H7 (cell line): Measurements from ENCODE around the gene COL4A1. TPM values are rescaled to one million over a fixed set of nuclear protein-coding genes. Genes with fewer than 3 reads are reported as not detected.

ENCODE experiments used
- DNase-seq: peaks from one replicate; pipeline ENCODE4 v3.0.0; 2012
- H3K27me3 ChIP-seq: 2 replicates; pipeline ENCODE4 v1.6.0; 2011; ENCODE audit warnings: mild to moderate bottlenecking, low read length; ENCODE audit not compliant: control insufficient read depth, insufficient read depth
- H3K36me3 ChIP-seq: replicated peaks from 2 replicates; pipeline ENCODE4 v1.5.1; 2011; ENCODE audit warnings: low read length; ENCODE audit not compliant: control insufficient read depth, insufficient read depth
- H3K4me3 ChIP-seq: 2 replicates; pipeline ENCODE4 v1.5.1; 2011; ENCODE audit warnings: low read depth, mild to moderate bottlenecking, control low read depth, low read length, moderate library complexity; ENCODE audit not compliant: insufficient read depth
- total RNA-seq: library from RNA; depleted of rRNA; stranded (reverse); fragments of >200 nt; shearing (Covaris generic); gene quantifications from 2 replicates; pipeline ENCODE4 v1.2.3, GENCODE V29; 2014

COL4A1 gene
- total RNA-seq, 1 experiment from 2014 or later: 135 TPM

GRCh38 chr13:110177790-110178189, 129.2 kb downstream of the COL4A1 start:
- no peaks in the 10 kb centered on the region for H3K27me3 ChIP-seq
- DNase-seq: no peak
- peaks cover 19% of the 10 kb centered on the region for H3K36me3 ChIP-seq
- no peak overlapping the region for H3K4me3 ChIP-seq

GRCh38 chr13:110176431-110176830, 130.5 kb downstream of the COL4A1 start:
- Histone ChIP-seq H3K4me3 (no peak overlapping the region), H3K27me3 (no peaks in the 10 kb centered on the region), H3K36me3 (peaks cover 19% of the 10 kb centered on the region)
- no peak for DNase-seq

GRCh38 chr13:110173247-110173818, 133.6 kb downstream of the COL4A1 start:
- Histone ChIP-seq H3K36me3 (peaks cover 19% of the 10 kb centered on the region), H3K27me3 (no peaks in the 10 kb centered on the region), H3K4me3 (no peak overlapping the region)
- no peak for DNase-seq

- peaks cover 11% of the 10 kb centered on the region for H3K36me3 ChIP-seq
- H3K27me3 ChIP-seq: no peaks in the 10 kb centered on the region
- no peak overlapping the region for H3K4me3 ChIP-seq
- no peak for DNase-seq
These were observed 136.1 kb downstream of the COL4A1 start for GRCh38 chr13:110170882-110171281.

GRCh38 chr13:110170020-110170790, 136.8 kb downstream of the COL4A1 start:
- H3K4me3 ChIP-seq: no peak overlapping the region
- no peaks in the 10 kb centered on the region for H3K27me3 ChIP-seq
- DNase-seq: no peak
- H3K36me3 ChIP-seq: peaks cover 8% of the 10 kb centered on the region

GRCh38 chr13:110168999-110169933, 137.7 kb downstream of the COL4A1 start:
- DNase-seq: no peak
- Histone ChIP-seq H3K4me3 (no peak overlapping the region), H3K36me3 (peaks cover 4% of the 10 kb centered on the region), H3K27me3 (no peaks in the 10 kb centered on the region)

GRCh38 chr13:110166598-110166997, 140.4 kb downstream of the COL4A1 start:
- peaks cover 2% of the 10 kb centered on the region for H3K36me3 ChIP-seq
- DNase-seq: no peak
- H3K4me3 ChIP-seq: no peak overlapping the region
- no peaks in the 10 kb centered on the region for H3K27me3 ChIP-seq

GRCh38 chr13:110164706-110165105, 142.3 kb downstream of the COL4A1 start:
- DNase-seq: no peak
- H3K36me3 ChIP-seq: peaks cover 6% of the 10 kb centered on the region
- no peaks in the 10 kb centered on the region for H3K27me3 ChIP-seq
- no peak overlapping the region for H3K4me3 ChIP-seq

- no peak for DNase-seq
- H3K4me3 ChIP-seq: no peak overlapping the region
- no peaks in the 10 kb centered on the region for H3K27me3 ChIP-seq
- peaks cover 6% of the 10 kb centered on the region for H3K36me3 ChIP-seq
These were observed 143.9 kb downstream of the COL4A1 start for GRCh38 chr13:110162866-110163658.

GRCh38 chr13:110162053-110162452, 144.9 kb downstream of the COL4A1 start:
- H3K4me3 ChIP-seq: no peak overlapping the region
- DNase-seq: no peak
- peaks cover 6% of the 10 kb centered on the region for H3K36me3 ChIP-seq
- H3K27me3 ChIP-seq: no peaks in the 10 kb centered on the region

GRCh38 chr13:110161112-110161882, 145.7 kb downstream of the COL4A1 start:
- Histone ChIP-seq H3K27me3 (no peaks in the 10 kb centered on the region), H3K36me3 (peaks cover 6% of the 10 kb centered on the region), H3K4me3 (no peak overlapping the region)
- DNase-seq: no peak

- no peak for DNase-seq
- peaks cover 6% of the 10 kb centered on the region for H3K36me3 ChIP-seq
- no peak overlapping the region for H3K4me3 ChIP-seq
- no peaks in the 10 kb centered on the region for H3K27me3 ChIP-seq
These were observed 148.7 kb downstream of the COL4A1 start for GRCh38 chr13:110158226-110158625.

- peaks cover 6% of the 10 kb centered on the region for H3K36me3 ChIP-seq
- H3K27me3 ChIP-seq: no peaks in the 10 kb centered on the region
- DNase-seq: no peak
These were observed 149.2 kb downstream of the COL4A1 start for GRCh38 chr13:110157718-110158117.

More at GRCh38 chr13:110157718-110158117, 149.2 kb downstream of the COL4A1 start:
- H3K4me3 ChIP-seq: no peak overlapping the region
